ENCODE data around the gene CRIP3. TPM values are rescaled to one million over a fixed set of nuclear protein-coding genes. Genes with fewer than 3 reads are reported as not detected.

CRIP3 gene
- total and polyA plus RNA-seq, 2 of the 8 experiments (the other 6 are each of a cell fraction or from before 2014, with no cell fraction given), result 34.0 to 46.3 TPM

- peaks cover 4 to 29% (median 20%) of the 10 kb centered on the region in 4 experiments for H3K4me1 ChIP-seq (replicated peaks in 1 of 4; ENCODE audit: control insufficient read depth in 3 of 4, insufficient read depth in 4 of 4, low read length in 3 of 4)
- H3K23ac ChIP-seq (ENCODE audit: insufficient read length), result no peak overlapping the region
- H4K8ac ChIP-seq (ENCODE audit: extremely low read depth, insufficient read depth, low read length), result peak overlapping the region; percentile 29; the same call in 1 of the 2 replicates
- no peak overlapping the region for H2AK5ac ChIP-seq (ENCODE audit: low read depth, low read length)
- peak overlapping the region; percentile 92; the same call in 1 of the 2 replicates for H2BK15ac ChIP-seq (ENCODE audit: low read length)
- no peaks in the 10 kb centered on the region for H3K79me2 ChIP-seq (ENCODE audit: control insufficient read depth in 1 of 2, insufficient read depth in 2 of 2, low read length in 2 of 2)
- no peaks in the 10 kb centered on the region for H4K20me1 ChIP-seq (replicated peaks in 1 of 2; ENCODE audit: control insufficient read depth in 1 of 2, insufficient read depth in 2 of 2, low read length in 2 of 2)
- 81% methylated on average over 11 of the region's 13 CpGs; no CpG with 5 or more reads in 1 of the 2 experiments for WGBS, 2 experiments (ENCODE audit: extremely low coverage in 1 of 2, insufficient coverage in 1 of 2, insufficient read length in 1 of 2, insufficient replicate concordance in 2 of 2, low coverage in 1 of 2, low lambda C conversion rate in 2 of 2, missing lambda C conversion rate in 1 of 2)
- no peaks in the 10 kb centered on the region for H3K79me1 ChIP-seq (ENCODE audit: low read depth, low read length)
- CTCF ChIA-PET (ENCODE audit: partially characterized antibody), result interaction anchor here (0.8 to 3.2 kb wide), 9 partner anchors 9 to 68 kb away, joined by 3 to 12 read pairs (median 5); partner anchors contain the start of gene SLC22A7
- H3K4ac ChIP-seq (replicated peaks; ENCODE audit: insufficient read length, low read depth, low read length), result no peak overlapping the region
- H3K18ac ChIP-seq (ENCODE audit: extremely low read depth, low read length), result no peak overlapping the region; the same call in 1 of the 2 replicates
- FAIRE-seq (no peak), DNase-seq (ENCODE audit: low read depth in 1 of 2, low spot score in 2 of 2) (no peak)
- no peak overlapping the region for H3K56ac ChIP-seq (replicated peaks; ENCODE audit: insufficient read length, low read depth, low read length)
- H2BK120ac ChIP-seq (replicated peaks; ENCODE audit: low read depth, low read length), result no peak overlapping the region
- no peaks in the 10 kb centered on the region for H3K36me3 ChIP-seq (ENCODE audit: control insufficient read depth in 2 of 4, insufficient read depth in 4 of 4, low read length in 3 of 4)
- no peak overlapping the region for H3K27ac ChIP-seq (ENCODE audit: low read depth, low read length)
- H3K27me3 ChIP-seq (replicated peaks in 1 of 4; ENCODE audit: control insufficient read depth in 3 of 4, extremely low read depth in 1 of 4, insufficient read depth in 3 of 4, low read length in 3 of 4), result peaks cover 12 to 36% (median 29%) of the 10 kb centered on the region in 4 experiments
- peak overlapping the region; percentile 34 to 65; a peak in 2 of 4 replicates for H3K4me2 ChIP-seq (ENCODE audit: insufficient read depth in 1 of 2, low read depth in 2 of 2, low read length in 2 of 2)
- H2BK5ac ChIP-seq (ENCODE audit: low read depth, low read length), result no peak overlapping the region
- H3K4me3 ChIP-seq (ENCODE audit: extremely low read depth in 1 of 4, insufficient read depth in 2 of 4, low read depth in 3 of 4, low read length in 4 of 4), result no peak overlapping the region; a peak in 1 of 8 replicates
- H3K9ac ChIP-seq (replicated peaks in 1 of 4; ENCODE audit: extremely low read depth in 1 of 4, low read depth in 3 of 4, low read length in 3 of 4), result no peak overlapping the region
- no peak overlapping the region for H3K14ac ChIP-seq (ENCODE audit: insufficient read length)
- no peak overlapping the region for H4K91ac ChIP-seq (replicated peaks; ENCODE audit: insufficient read length, low read length)
- POLR2A ChIA-PET (ENCODE audit: partially characterized antibody), result interaction anchor here (1.0 to 2.1 kb wide), 6 partner anchors 9 to 103 kb away, joined by 3 to 7 read pairs (median 4); no protein-coding TSS in a partner anchor
- peak overlapping the region; percentile 81; the same call in 1 of the 2 replicates for H2BK12ac ChIP-seq (ENCODE audit: low read depth, low read length)
- H3K23me2 ChIP-seq (ENCODE audit: low read depth, low read length), result peaks cover 11% of the 10 kb centered on the region
- H3K9me3 ChIP-seq (ENCODE audit: insufficient read depth in 2 of 2, low read depth in 1 of 2, low read length in 1 of 2), result no peaks in the 10 kb centered on the region
- H4K5ac ChIP-seq (ENCODE audit: insufficient read length, low read depth, low read length), result no peak overlapping the region
- H2AFZ ChIP-seq (ENCODE audit: low read length), result no peak overlapping the region
- H2BK20ac ChIP-seq (ENCODE audit: low read length), result no peak overlapping the region
- TF ChIP-seq USF2 (IDR thresholded peaks at IDR 0.05; ENCODE audit: low read length), result no peak
- TF ChIP-seq HDAC6 (IDR thresholded peaks at IDR 0.05; ENCODE audit: low read depth, low read length), result no peak
- no peak for TF ChIP-seq RXRA (IDR thresholded peaks at IDR 0.05; ENCODE audit: insufficient read depth, low read depth, low read length)
- TF ChIP-seq ATF3 (IDR thresholded peaks at IDR 0.05; ENCODE audit: insufficient read depth, low read depth, low read length), result no peak
- TF ChIP-seq CEBPB (IDR thresholded peaks at IDR 0.05; ENCODE audit: low read depth, low read length), result no peak
- no peak for TF ChIP-seq CBX5 (IDR thresholded peaks at IDR 0.05; ENCODE audit: low read depth, low read length)
- no peak for TF ChIP-seq CBX8 (IDR thresholded peaks at IDR 0.05; ENCODE audit: borderline replicate concordance, low read depth, low read length)
- no peak for TF ChIP-seq ASH2L (IDR thresholded peaks at IDR 0.05; ENCODE audit: low read length)
- no peak for TF ChIP-seq KDM4A (IDR thresholded peaks at IDR 0.05; ENCODE audit: low read depth, low read length, severe bottlenecking)
- no peak for TF ChIP-seq ZNF274 (IDR thresholded peaks at IDR 0.05; ENCODE audit: borderline replicate concordance, extremely low read depth, low read length)
Observed at GRCh38 chr6:43277643-43278523, 30.7 kb downstream of the CRIP3 start.
